Sigmoid colon (tissue), 4 donors: ENCODE measurements around the gene TLE2.

Experiments
- POLR2A ChIP-seq, 2 donors: fragments of 450-650 bp; IDR thresholded peaks; one replicate each; pipeline ENCODE4 v1.6.1; 2016; ENCODE audit warnings: antibody characterized with exemption in 2 of 2, mild to moderate bottlenecking in 2 of 2, moderate library complexity in 2 of 2
- POLR2AphosphoS5 ChIP-seq, 4 donors: sonication (generic); formaldehyde crosslinking; IDR thresholded peaks; one replicate each; pipeline ENCODE4 v1.6.1; 2017; ENCODE audit warnings: antibody characterized with exemption in 4 of 4
- TF ChIP-seq, protein P1 (sequence below), 4 experiments: fragments of 450-650 bp in 3 of 4; fragments of 200-600 bp in 1 of 4; IDR thresholded peaks; one replicate each; pipeline ENCODE4 v1.5.1; 2016 to 2019; ENCODE audit warnings: antibody characterized with exemption in 4 of 4, mild to moderate bottlenecking in 3 of 4, moderate library complexity in 2 of 4

DNA sequence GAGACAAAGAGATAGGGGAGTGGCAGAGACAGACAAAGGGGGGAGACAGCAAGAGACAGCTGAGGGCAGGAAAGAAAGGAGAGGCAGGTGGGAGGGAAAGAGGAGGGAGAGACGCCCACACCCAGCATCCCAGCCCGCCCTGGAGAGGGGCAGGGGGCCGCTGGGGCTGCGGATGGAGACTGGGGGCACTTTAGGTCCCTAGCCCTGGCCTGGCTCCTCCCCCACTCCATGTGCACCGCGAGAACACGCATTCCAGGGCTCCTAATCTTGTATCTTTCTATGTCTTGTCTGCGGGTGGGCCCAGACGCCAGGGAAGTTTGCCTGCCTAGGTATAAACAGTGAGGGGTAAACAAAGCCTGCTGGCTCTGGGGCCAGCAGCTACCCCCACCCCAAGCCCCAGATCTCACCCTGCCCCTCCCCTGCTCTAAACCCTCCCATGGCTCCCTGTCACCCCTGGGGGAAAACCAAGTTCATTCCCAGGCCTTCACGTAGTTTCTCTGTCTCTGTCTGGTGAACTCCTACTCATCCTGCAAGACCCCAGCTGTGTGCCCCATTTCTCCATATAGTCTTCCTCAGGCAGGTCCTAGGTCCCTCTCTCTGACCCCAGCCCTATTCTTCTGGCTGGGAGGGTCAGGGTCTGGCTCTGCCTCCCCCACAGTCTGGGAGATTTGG is 27.5 kb upstream of the TLE2 start:
- TF ChIP-seq POLR2AphosphoS5 (IDR thresholded peaks at IDR 0.05): no peak
- TF ChIP-seq POLR2A (IDR thresholded peaks at IDR 0.05): no peak
- TF ChIP-seq, protein P1, sequence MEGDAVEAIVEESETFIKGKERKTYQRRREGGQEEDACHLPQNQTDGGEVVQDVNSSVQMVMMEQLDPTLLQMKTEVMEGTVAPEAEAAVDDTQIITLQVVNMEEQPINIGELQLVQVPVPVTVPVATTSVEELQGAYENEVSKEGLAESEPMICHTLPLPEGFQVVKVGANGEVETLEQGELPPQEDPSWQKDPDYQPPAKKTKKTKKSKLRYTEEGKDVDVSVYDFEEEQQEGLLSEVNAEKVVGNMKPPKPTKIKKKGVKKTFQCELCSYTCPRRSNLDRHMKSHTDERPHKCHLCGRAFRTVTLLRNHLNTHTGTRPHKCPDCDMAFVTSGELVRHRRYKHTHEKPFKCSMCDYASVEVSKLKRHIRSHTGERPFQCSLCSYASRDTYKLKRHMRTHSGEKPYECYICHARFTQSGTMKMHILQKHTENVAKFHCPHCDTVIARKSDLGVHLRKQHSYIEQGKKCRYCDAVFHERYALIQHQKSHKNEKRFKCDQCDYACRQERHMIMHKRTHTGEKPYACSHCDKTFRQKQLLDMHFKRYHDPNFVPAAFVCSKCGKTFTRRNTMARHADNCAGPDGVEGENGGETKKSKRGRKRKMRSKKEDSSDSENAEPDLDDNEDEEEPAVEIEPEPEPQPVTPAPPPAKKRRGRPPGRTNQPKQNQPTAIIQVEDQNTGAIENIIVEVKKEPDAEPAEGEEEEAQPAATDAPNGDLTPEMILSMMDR (IDR thresholded peaks at IDR 0.05): no peak
